GM12878 (cell line): ENCODE data around the gene TOP3A. TPM values are rescaled to one million over a fixed set of nuclear protein-coding genes. Genes with fewer than 3 reads are reported as not detected.

ENCODE experiments used
- ATAC-seq: fragments of 200-7000 bp; cut with Tn5 transposase; 3 replicates; pipeline ENCODE4 v1.9.1; 2020; ENCODE audit warnings: mild to moderate bottlenecking, moderate library complexity
- BruUV-seq: library from RNA; stranded (reverse); fragments of 400-500 nt; replicated peaks from 2 replicates; lab custom pipeline; 2021; lab: Mats Ljungman, UMichigan
- CTCF ChIA-PET: fragments of 300-600 bp; sonication (Branson Sonifier 250); formaldehyde crosslinking; extraction: SDS; loops from one replicate; lab custom pipeline; 2021; ENCODE audit warnings: inconsistent platforms; lab: Yijun Ruan, JAX
- POLR2A ChIA-PET: fragments of 350-600 bp; formaldehyde crosslinking; extraction: SDS; loops from one replicate; lab custom pipeline; 2021; ENCODE audit warnings: inconsistent platforms; lab: Charles Lee
- RAD21 ChIA-PET: fragments of 300-600 bp; sonication (Branson Sonifier 250); formaldehyde crosslinking; loops from one replicate; lab custom pipeline; 2023; ENCODE audit warnings: antibody characterized with exemption; ENCODE audit not compliant: unreplicated experiment; lab: Charles Lee
- SMC1A ChIA-PET: fragments of 300-600 bp; sonication (Branson Sonifier 250); formaldehyde crosslinking; loops from one replicate; lab custom pipeline; 2023; ENCODE audit not compliant: unreplicated experiment, uncharacterized antibody; lab: Charles Lee
- DNase-seq: peaks from one replicate; pipeline ENCODE4 v3.0.0-alpha.2; 2011; ENCODE audit warnings: low read depth, low spot score
- FAIRE-seq: peaks from 3 replicates; lab custom pipeline; 2011; peaks lifted over from hg19 to GRCh38; lab: Jason Lieb, UNC
- H2AFZ ChIP-seq: 2 replicates; pipeline ENCODE4 v1.6.0; 2011; ENCODE audit warnings: low read depth, low read length, control low read depth; ENCODE audit not compliant: control insufficient read depth
- H3K27ac ChIP-seq: 2 replicates; pipeline ENCODE4 v1.5.1; 2011; ENCODE audit warnings: control low read depth; ENCODE audit not compliant: control insufficient read depth, insufficient read depth
- H3K27me3 ChIP-seq, 2 experiments: replicated peaks in 1 of 2; 2 replicates each; pipeline versions ENCODE4 v1.6.0 to v1.6.1; 2011; ENCODE audit warnings: low read length in 1 of 2; ENCODE audit not compliant: control insufficient read depth in 2 of 2, insufficient read depth in 2 of 2
- H3K36me3 ChIP-seq, 2 experiments: 2 replicates each; pipeline ENCODE4 v1.5.1; 2011; ENCODE audit warnings: low read length in 1 of 2; ENCODE audit not compliant: control insufficient read depth in 2 of 2, insufficient read depth in 2 of 2
- H3K4me1 ChIP-seq: 2 replicates; pipeline ENCODE4 v1.6.1; 2011; ENCODE audit warnings: mild to moderate bottlenecking, low read length, moderate library complexity, mixed read lengths; ENCODE audit not compliant: control insufficient read depth, insufficient read depth
- H3K4me2 ChIP-seq: 2 replicates; pipeline ENCODE4 v1.6.0; 2011; ENCODE audit warnings: control low read depth; ENCODE audit not compliant: control insufficient read depth, insufficient read depth
- H3K4me3 ChIP-seq: fragments of 200-600 bp; sonication (generic); 2 replicates; pipeline ENCODE4 v1.5.1; 2016
- H3K79me2 ChIP-seq: 2 replicates; pipeline ENCODE4 v1.6.0; 2011; ENCODE audit warnings: low read length; ENCODE audit not compliant: control insufficient read depth, insufficient read depth
- H3K9ac ChIP-seq: 2 replicates; pipeline ENCODE4 v1.8.0; 2011; ENCODE audit warnings: low read length, control low read depth, mixed read lengths; ENCODE audit not compliant: control insufficient read depth, insufficient read depth
- H3K9me3 ChIP-seq: replicated peaks from 3 replicates; pipeline ENCODE4 v1.5.1; 2011; ENCODE audit warnings: mild to moderate bottlenecking, low read length; ENCODE audit not compliant: control insufficient read depth, insufficient read depth
- H4K20me1 ChIP-seq: 2 replicates; pipeline ENCODE4 v1.6.0; 2011; ENCODE audit not compliant: control insufficient read depth, insufficient read depth
- CBX3 ChIP-seq: fragments of 200-600 bp; sonication (generic); IDR thresholded peaks from 2 replicates; pipeline ENCODE4 v1.6.1; 2016; ENCODE audit warnings: low read depth, borderline replicate concordance
- CEBPB ChIP-seq, 2 experiments: fragments of 150-350 bp in 1 of 2; IDR thresholded peaks; 2 replicates each; pipeline ENCODE4 v1.6.1; 2012 to 2014; ENCODE audit warnings: low read depth in 2 of 2, low read length in 2 of 2, borderline replicate concordance in 1 of 2, inconsistent platforms in 1 of 2
- IKZF1 ChIP-seq: fragments of 450-650 bp; conservative IDR thresholded peaks from 2 replicates; pipeline ENCODE4 v1.6.1; 2017; ENCODE audit warnings: antibody characterized with exemption, mild to moderate bottlenecking
- KAT2A ChIP-seq: conservative IDR thresholded peaks from 2 replicates; pipeline ENCODE4 v1.6.1; 2011; ENCODE audit warnings: low read depth, low read length; ENCODE audit not compliant: control insufficient read depth
- KLF5 ChIP-seq: fragments of 450-650 bp; IDR thresholded peaks from 2 replicates; pipeline ENCODE4 v1.6.1; 2014; ENCODE audit warnings: mild to moderate bottlenecking; ENCODE audit not compliant: partially characterized antibody
- YBX1 ChIP-seq: fragments of 450-650 bp; IDR thresholded peaks from 2 replicates; pipeline ENCODE4 v1.6.1; 2016; ENCODE audit warnings: antibody characterized with exemption
- ZSCAN29 ChIP-seq: fragments of 450-650 bp; IDR thresholded peaks from 2 replicates; pipeline ENCODE4 v1.6.1; 2017; ENCODE audit warnings: mild to moderate bottlenecking, moderate library complexity
- WGBS: methylation state at CpG from one replicate; pipeline ENCODE4 v1.1.6; 2016; ENCODE audit warnings: low lambda C conversion rate; ENCODE audit not compliant: insufficient replicate concordance, insufficient coverage; ENCODE audit errors: missing lambda C conversion rate; 5-methylcytosine and 5-hydroxymethylcytosine counted together
- in situ Hi-C: fragments of 300-500 bp; cut with MboI; formaldehyde crosslinking; loops from 9 replicates; pipeline ENCODE4 v1.14.3; 2018; ENCODE audit warnings: mixed read lengths
- intact Hi-C: fragments of 100-400 bp; cut with micrococcal nuclease; formaldehyde crosslinking; loops from one replicate; pipeline ENCODE4 v1.14.2; 2022; ENCODE audit not compliant: unreplicated experiment
- polyA plus RNA-seq, 11 experiments: library from polyadenylated mRNA; depleted of rRNA in 4 of 11; unstranded in 6 of 11; stranded (reverse) in 5 of 11; fragments of >200 nt; fragmentation: Nextera tagmentation in 4 of 11; fragmentation: Illumina TruSeq in 1 of 11; extraction: Ambion mirVana in 4 of 11; extraction: Trizol in 1 of 11; gene quantifications; 1 replicate in 1 of 11; 2 replicates in 10 of 11; pipeline versions ENCODE4 v1.2.1 to v1.2.3, GENCODE V29; 2011 to 2016; ENCODE audit warnings: inconsistent platforms in 2 of 11, missing spikeins in 2 of 11, low read depth in 1 of 11
- total RNA-seq, 4 experiments: library from RNA; depleted of rRNA in 3 of 4; stranded (reverse); fragments of >200 nt in 3 of 4; fragmentation: Illumina TruSeq in 1 of 4; extraction: Trizol in 1 of 4; gene quantifications; 2 replicates each; pipeline versions ENCODE4 v1.2.1 to v1.2.3, GENCODE V29; 2013 to 2021
- TF ChIP-seq, protein P1 (sequence below): IDR thresholded peaks from 2 replicates; pipeline ENCODE4 v1.6.1; 2012; ENCODE audit warnings: improper control_type of control experiment, low read depth, low read length; ENCODE audit not compliant: insufficient replicate concordance

The TOP3A gene
- total and polyA plus RNA-seq, 10 of the 15 experiments (the other 5 are each of a cell fraction or from before 2014, with no cell fraction given), result 4.2 to 51.9 (median 31.8) TPM

DNA sequence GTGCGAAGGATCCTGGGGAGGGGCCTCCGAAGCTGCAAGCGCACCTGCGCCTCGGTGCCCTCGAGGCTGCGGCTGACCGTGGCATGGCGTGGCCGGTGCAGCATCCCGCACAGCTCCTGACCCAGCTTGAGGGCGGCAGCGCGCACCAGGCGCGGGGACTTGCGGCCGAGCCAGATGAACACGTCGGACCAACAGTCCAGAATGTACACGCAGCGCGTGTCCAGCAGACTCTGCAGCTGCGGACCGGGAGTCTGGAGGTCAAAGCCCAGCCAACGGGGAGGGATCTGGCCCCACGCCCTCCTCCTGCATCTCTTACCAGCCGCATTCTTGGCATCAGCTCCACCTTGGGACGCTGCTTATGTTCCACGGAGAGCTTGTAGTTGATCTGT is 67.2 kb downstream of the TOP3A start:
- Histone ChIP-seq H3K4me3 (no peak overlapping the region), H3K4me2 (no peak overlapping the region), H3K9ac (no peak overlapping the region), H3K36me3 (peaks cover 3 to 30% of the 10 kb centered on the region in 2 experiments), H3K27me3 (no peaks in the 10 kb centered on the region), H3K9me3 (no peaks in the 10 kb centered on the region), H2AFZ (no peak overlapping the region), H3K4me1 (no peaks in the 10 kb centered on the region), H3K27ac (no peak overlapping the region), H3K79me2 (no peaks in the 10 kb centered on the region), H4K20me1 (no peaks in the 10 kb centered on the region)
- no peak for DNase-seq
- ChIA-PET POLR2A (no interaction called here), SMC1A (no interaction called here), RAD21 (no interaction called here), CTCF (interaction anchor here (0.6 to 1.2 kb wide), 2 partner anchors 9 to 341 kb away, joined by 3 to 6 read pairs; no protein-coding TSS in a partner anchor)
- intact Hi-C loops (no loop called here), in situ Hi-C loops (no loop called here)
- no TSS peak for BruUV-seq
- 89% methylated on average over 30 of the region's 30 CpGs for WGBS
- ATAC-seq, result no peak
- TF ChIP-seq KAT2A (no peak), CEBPB (IDR thresholded peaks at IDR 0.05; ENCODE audit: borderline replicate concordance in 1 of 2, low read depth in 2 of 2, low read length in 2 of 2) (no peak), YBX1 (no peak), ZSCAN29 (no peak), IKZF1 (no peak), CBX3 (no peak), KLF5 (no peak)
- TF ChIP-seq, protein P1, sequence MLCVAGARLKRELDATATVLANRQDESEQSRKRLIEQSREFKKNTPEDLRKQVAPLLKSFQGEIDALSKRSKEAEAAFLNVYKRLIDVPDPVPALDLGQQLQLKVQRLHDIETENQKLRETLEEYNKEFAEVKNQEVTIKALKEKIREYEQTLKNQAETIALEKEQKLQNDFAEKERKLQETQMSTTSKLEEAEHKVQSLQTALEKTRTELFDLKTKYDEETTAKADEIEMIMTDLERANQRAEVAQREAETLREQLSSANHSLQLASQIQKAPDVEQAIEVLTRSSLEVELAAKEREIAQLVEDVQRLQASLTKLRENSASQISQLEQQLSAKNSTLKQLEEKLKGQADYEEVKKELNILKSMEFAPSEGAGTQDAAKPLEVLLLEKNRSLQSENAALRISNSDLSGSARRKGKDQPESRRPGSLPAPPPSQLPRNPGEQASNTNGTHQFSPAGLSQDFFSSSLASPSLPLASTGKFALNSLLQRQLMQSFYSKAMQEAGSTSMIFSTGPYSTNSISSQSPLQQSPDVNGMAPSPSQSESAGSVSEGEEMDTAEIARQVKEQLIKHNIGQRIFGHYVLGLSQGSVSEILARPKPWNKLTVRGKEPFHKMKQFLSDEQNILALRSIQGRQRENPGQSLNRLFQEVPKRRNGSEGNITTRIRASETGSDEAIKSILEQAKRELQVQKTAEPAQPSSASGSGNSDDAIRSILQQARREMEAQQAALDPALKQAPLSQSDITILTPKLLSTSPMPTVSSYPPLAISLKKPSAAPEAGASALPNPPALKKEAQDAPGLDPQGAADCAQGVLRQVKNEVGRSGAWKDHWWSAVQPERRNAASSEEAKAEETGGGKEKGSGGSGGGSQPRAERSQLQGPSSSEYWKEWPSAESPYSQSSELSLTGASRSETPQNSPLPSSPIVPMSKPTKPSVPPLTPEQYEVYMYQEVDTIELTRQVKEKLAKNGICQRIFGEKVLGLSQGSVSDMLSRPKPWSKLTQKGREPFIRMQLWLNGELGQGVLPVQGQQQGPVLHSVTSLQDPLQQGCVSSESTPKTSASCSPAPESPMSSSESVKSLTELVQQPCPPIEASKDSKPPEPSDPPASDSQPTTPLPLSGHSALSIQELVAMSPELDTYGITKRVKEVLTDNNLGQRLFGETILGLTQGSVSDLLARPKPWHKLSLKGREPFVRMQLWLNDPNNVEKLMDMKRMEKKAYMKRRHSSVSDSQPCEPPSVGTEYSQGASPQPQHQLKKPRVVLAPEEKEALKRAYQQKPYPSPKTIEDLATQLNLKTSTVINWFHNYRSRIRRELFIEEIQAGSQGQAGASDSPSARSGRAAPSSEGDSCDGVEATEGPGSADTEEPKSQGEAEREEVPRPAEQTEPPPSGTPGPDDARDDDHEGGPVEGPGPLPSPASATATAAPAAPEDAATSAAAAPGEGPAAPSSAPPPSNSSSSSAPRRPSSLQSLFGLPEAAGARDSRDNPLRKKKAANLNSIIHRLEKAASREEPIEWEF, result no peak
- no peak for FAIRE-seq
